ENCODE data around the gene NOLC1.

NOLC1 gene

DNA sequence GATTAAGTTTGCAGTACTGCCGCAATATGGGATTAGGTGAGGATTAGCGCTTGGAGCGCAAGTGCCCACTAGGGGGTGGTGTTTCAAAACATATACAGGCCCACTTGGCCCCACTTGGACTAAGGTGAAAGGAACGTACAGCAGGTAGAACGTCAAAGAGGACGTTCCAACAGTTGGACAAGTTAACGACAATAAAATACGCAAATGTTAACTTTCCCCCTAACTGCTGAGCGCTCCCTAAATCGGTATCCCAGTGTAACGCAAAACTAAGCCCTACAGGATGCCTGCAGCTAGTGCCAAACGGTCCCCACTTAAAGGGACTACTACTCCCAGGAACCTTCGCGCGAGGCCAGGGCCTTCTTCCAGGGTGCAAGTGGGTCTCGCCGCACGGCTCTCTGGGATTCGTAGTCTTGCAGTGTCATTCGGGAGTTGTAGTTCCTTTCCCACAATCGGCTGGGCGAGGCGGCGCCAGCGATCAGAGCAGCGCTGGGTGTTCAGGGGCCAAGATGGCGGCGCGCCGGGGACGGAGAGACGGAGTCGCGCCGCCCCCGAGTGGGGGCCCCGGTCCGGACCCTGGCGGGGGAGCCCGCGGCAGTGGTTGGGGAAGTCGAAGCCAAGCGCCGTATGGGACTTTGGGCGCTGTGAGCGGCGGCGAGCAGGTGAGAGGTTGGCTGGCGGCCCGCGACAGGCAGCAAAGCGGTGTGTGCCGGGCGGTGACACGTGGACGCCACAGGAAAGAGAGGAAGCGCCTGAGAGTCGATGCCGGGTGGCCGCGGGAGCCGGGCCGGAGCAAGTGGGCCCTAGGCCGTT lies 19.4 kb upstream of the NOLC1 start, which contains the start of gene PPRC1:
Gene PPRC1, plus strand, starts transcription at position 478 of the 810 bp plus-strand sequence. Its CDS starts 29 bp downstream, at position 507.
- Histone ChIP-seq H3K79me2 (ENCODE audit: control insufficient read depth, low read length) (peaks cover 57% of the 10 kb centered on the region), H3K4me1 (ENCODE audit: control insufficient read depth, low read length) (peaks cover 28% of the 10 kb centered on the region)

DNA sequence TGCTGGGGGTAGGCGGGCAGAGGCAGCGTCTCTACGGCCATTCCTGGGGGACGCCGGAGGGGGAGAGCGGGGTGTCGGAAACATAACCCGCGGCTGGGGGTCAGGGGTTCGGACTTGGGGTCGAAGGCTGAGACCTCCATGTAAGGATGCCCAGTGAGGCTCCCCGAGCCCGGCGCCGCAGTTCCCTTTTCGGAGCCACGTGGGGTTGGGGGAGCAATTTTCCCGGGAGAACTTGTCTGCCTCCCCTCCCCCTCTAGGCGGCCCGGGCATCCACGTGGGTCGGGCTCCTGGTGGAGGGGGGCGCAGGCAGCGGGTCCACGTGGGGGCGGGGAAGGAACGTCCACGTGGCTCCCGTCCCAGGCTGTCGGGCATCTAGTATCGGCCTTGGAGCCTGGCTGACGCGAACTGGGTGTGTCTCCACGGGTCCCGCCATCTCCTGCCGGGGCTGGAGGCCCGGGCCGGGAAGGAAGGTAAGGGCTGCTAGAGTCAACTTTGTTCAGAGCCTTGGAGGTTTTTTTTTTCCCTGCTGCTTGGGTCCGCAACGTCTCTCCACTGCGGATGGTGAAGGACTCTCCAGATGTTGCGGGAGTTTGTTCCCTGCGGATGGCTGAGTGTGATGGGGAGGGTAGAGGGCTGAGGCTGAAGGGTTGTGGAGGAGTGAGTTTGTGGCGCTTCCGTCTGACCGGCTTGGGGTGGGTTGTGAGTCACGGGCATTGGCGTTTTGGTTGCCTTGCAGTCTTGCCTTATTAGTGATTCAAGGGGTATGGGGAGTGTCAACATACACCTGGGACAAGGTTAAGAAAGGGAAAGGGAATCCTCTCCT lies 18.6 kb upstream of the NOLC1 start:
- no peaks in the 10 kb centered on the region for H3K9me3 ChIP-seq (ENCODE audit: control insufficient read depth, insufficient read depth, low read length)
- peak overlapping the region; percentile 93 for H3K4me3 ChIP-seq (ENCODE audit: low read length)
- peak overlapping the region; percentile 87 for H3K4me2 ChIP-seq (ENCODE audit: low read length)
- H4K20me1 ChIP-seq (ENCODE audit: control insufficient read depth, insufficient read depth, low read depth, low read length), result peaks cover 12% of the 10 kb centered on the region; the same call in 1 of the 2 replicates
- H3K79me2 ChIP-seq (ENCODE audit: control insufficient read depth, low read length), result peaks cover 65% of the 10 kb centered on the region
- H3F3A ChIP-seq (ENCODE audit: control insufficient read depth, insufficient read depth), result no peaks in the 10 kb centered on the region
- peaks cover 56% of the 10 kb centered on the region for H3K36me3 ChIP-seq (ENCODE audit: control insufficient read depth, low read length)
- peaks cover 28% of the 10 kb centered on the region for H3K4me1 ChIP-seq (ENCODE audit: control insufficient read depth, low read length)
- TF ChIP-seq EZH2phosphoT487 (IDR thresholded peaks at IDR 0.05; ENCODE audit: borderline replicate concordance, low read length), result no peak
- TF ChIP-seq, protein P1, sequence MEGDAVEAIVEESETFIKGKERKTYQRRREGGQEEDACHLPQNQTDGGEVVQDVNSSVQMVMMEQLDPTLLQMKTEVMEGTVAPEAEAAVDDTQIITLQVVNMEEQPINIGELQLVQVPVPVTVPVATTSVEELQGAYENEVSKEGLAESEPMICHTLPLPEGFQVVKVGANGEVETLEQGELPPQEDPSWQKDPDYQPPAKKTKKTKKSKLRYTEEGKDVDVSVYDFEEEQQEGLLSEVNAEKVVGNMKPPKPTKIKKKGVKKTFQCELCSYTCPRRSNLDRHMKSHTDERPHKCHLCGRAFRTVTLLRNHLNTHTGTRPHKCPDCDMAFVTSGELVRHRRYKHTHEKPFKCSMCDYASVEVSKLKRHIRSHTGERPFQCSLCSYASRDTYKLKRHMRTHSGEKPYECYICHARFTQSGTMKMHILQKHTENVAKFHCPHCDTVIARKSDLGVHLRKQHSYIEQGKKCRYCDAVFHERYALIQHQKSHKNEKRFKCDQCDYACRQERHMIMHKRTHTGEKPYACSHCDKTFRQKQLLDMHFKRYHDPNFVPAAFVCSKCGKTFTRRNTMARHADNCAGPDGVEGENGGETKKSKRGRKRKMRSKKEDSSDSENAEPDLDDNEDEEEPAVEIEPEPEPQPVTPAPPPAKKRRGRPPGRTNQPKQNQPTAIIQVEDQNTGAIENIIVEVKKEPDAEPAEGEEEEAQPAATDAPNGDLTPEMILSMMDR (IDR thresholded peaks at IDR 0.05; ENCODE audit: low read depth, low read length, poor library complexity, severe bottlenecking), result no peak
- no peaks in the 10 kb centered on the region for H3K27me3 ChIP-seq (ENCODE audit: control insufficient read depth, low read length)
- peak overlapping the region; percentile 65 for H3K27ac ChIP-seq (ENCODE audit: low read depth, low read length)
- no peaks in the 10 kb centered on the region for H3K9me2 ChIP-seq (replicated peaks; ENCODE audit: control insufficient read depth, low read length)

More for the DNA sequence above, 19.4 kb upstream of the NOLC1 start, which contains the start of gene PPRC1:
- Histone ChIP-seq H3K27ac (ENCODE audit: low read depth, low read length) (peak within 1 kb of the TSS; percentile 65), H3K4me3 (ENCODE audit: low read length) (peak within 1 kb of the TSS; percentile 93), H3K27me3 (ENCODE audit: control insufficient read depth, low read length) (no peaks in the 10 kb centered on the region), H3K9me2 (replicated peaks; ENCODE audit: control insufficient read depth, low read length) (no peaks in the 10 kb centered on the region), H3K4me2 (ENCODE audit: low read length) (peak within 1 kb of the TSS; percentile 87), H4K20me1 (ENCODE audit: control insufficient read depth, insufficient read depth, low read depth, low read length) (peaks cover 12% of the 10 kb centered on the region; the same call in 1 of the 2 replicates), H3K9me3 (ENCODE audit: control insufficient read depth, insufficient read depth, low read length) (no peaks in the 10 kb centered on the region), H3F3A (ENCODE audit: control insufficient read depth, insufficient read depth) (no peaks in the 10 kb centered on the region), H3K36me3 (ENCODE audit: control insufficient read depth, low read length) (peaks cover 48% of the 10 kb centered on the region)
- no peak for TF ChIP-seq EZH2phosphoT487 (IDR thresholded peaks at IDR 0.05; ENCODE audit: borderline replicate concordance, low read length)
- TF ChIP-seq, protein P1 (IDR thresholded peaks at IDR 0.05; ENCODE audit: low read depth, low read length, poor library complexity, severe bottlenecking), result peak; percentile 96

DNA sequence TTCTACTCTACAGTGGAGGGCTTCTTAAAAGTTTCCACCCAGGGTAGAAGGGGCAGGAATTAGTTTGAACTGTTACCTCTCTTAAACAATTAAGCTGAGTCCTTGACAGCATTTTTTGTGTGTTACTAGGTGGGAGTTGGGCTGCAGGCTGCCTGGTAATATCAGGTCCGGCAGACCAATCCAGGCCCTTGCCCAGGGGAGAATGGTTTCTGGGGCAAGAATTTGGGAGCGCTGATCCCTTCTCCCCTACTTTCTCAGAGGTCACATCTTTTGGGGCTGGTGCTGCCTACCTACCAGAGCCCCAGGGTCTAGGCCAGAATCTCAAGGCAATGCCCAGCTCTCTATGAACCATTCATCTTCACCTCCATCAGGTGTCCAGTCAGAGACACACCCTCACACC lies 17.8 kb upstream of the NOLC1 start:
- peak overlapping the region; percentile 93 for H3K4me3 ChIP-seq (ENCODE audit: low read length)
- peaks cover 15% of the 10 kb centered on the region for H4K20me1 ChIP-seq (ENCODE audit: control insufficient read depth, insufficient read depth, low read depth, low read length)
- H3K27me3 ChIP-seq (ENCODE audit: control insufficient read depth, low read length), result no peaks in the 10 kb centered on the region
- peaks cover 28% of the 10 kb centered on the region for H3K4me1 ChIP-seq (ENCODE audit: control insufficient read depth, low read length)
- H3K9me3 ChIP-seq (ENCODE audit: control insufficient read depth, insufficient read depth, low read length), result no peaks in the 10 kb centered on the region
- peak overlapping the region; percentile 87 for H3K4me2 ChIP-seq (ENCODE audit: low read length)
- no peaks in the 10 kb centered on the region for H3F3A ChIP-seq (ENCODE audit: control insufficient read depth, insufficient read depth)
- H3K36me3 ChIP-seq (ENCODE audit: control insufficient read depth, low read length), result peaks cover 64% of the 10 kb centered on the region
- no peaks in the 10 kb centered on the region for H3K9me2 ChIP-seq (replicated peaks; ENCODE audit: control insufficient read depth, low read length)
- H3K79me2 ChIP-seq (ENCODE audit: control insufficient read depth, low read length), result peaks cover 73% of the 10 kb centered on the region
- TF ChIP-seq, protein P1 (IDR thresholded peaks at IDR 0.05; ENCODE audit: low read depth, low read length, poor library complexity, severe bottlenecking), result no peak
- TF ChIP-seq EZH2phosphoT487 (IDR thresholded peaks at IDR 0.05; ENCODE audit: borderline replicate concordance, low read length), result no peak
- peak overlapping the region; percentile 65; the same call in 1 of the 2 replicates for H3K27ac ChIP-seq (ENCODE audit: low read depth, low read length)

Measured in DOHH2 (cell line).